Measurements from ENCODE around the gene AGAP3.

The AGAP3 gene

DNA sequence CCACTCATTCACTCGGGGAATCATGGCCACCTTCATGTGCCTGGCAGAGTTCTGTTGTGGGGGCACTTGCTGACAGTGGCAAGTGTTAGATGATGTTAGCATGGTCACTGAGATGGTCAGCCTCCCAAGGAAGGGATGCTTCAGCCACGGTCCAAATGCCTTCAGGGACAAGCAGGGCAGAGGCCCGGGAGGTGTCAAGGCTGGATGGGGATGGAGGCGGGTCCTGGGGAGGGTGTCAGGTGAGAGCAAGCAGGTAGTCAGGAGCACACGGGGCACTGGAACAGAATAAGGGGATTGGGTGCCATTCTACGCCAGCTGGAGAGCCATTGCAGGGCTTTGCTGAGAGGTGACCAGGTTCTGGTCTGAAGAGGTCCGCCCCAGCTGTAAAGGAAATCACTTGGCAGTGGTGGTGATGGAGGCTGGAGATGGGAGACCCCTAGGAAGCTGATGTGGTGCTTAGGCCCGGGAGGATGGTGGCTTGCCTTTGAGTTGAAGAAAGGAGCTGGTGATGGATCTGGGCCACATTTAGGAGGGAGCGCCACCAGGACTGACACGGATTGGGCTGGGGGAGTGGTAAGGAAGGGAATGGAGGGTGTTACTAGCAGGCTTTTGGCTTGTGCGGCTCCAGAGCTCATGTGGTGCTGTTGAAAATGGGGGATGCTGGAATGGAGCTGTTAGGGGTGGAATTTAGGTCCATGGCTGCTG is 24.1 kb downstream of the AGAP3 start:
- DNase-seq: no peak

DNA sequence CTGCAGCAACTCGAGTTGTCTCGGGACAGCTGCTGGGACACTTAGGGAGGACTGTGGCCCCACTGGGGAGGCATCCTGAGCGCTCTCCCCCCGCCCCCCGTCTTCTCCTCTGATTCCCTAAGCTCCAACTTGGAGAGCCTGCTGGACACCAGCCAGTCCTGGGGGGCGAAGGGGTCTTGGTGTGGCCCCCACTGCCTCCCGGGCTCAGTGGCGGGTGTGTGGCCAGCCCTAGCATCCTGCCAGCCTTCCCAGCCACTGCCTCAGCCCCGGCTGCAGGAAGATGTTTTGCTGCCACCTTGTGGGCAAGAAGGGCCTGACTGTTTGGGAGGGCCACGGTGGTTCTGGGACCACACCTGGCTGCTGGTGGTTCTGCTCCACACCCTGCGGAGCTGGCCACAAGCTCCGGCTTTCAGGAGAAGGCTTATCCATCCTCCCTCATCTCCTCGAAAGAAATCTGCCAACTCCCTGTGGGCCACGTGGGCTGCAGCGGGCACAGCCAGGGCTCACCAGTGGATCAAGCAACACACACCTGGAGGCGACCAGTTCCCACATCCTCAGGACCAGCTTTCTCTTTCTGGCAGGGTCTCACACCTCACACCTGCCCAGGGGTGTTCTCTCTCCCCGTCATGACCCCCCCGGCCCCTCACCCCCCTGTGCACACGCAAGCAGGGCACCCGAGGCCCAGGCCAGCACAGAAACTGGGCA is 24.8 kb downstream of the AGAP3 start:
- DNase-seq: no peak

DNA sequence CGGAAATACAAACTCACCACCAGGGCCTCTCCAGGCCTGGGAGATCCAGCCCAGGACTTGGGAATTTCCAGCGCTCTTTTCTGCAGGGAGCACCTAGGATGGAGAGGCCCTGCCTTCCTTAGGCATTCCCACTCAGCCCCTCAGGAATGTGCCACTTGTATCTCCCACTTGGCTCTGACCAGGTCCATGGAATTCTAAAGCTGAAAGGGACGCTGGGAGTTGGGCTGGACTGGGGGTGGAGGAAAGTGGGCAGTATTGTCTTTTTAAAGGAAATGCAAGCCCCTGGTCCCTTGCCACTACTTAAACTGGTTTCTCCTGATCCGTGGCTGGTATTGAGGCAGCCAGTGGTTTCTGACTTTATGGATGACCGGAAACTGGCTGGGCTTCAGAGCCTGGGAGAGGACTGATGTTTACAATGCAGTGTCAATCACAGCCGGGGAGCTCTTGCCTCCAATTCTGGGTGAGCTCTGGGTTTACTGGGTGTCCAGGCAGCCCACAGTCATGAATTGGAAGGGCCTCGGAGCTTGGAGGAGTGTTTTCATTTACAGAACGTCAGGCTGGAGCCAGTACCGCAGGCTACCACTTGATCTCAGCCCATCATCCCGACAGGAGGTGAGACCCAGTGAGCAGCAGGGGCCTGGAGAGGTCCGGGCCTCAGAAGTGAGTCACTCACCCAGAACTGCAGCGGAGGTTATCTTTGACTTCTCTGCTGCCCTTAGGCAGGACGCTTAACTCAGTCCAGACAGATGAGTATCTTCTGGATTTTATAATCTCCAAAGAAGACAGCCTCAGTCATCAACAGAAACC is 27.3 kb downstream of the AGAP3 start:
- DNase-seq: no peak

DNA sequence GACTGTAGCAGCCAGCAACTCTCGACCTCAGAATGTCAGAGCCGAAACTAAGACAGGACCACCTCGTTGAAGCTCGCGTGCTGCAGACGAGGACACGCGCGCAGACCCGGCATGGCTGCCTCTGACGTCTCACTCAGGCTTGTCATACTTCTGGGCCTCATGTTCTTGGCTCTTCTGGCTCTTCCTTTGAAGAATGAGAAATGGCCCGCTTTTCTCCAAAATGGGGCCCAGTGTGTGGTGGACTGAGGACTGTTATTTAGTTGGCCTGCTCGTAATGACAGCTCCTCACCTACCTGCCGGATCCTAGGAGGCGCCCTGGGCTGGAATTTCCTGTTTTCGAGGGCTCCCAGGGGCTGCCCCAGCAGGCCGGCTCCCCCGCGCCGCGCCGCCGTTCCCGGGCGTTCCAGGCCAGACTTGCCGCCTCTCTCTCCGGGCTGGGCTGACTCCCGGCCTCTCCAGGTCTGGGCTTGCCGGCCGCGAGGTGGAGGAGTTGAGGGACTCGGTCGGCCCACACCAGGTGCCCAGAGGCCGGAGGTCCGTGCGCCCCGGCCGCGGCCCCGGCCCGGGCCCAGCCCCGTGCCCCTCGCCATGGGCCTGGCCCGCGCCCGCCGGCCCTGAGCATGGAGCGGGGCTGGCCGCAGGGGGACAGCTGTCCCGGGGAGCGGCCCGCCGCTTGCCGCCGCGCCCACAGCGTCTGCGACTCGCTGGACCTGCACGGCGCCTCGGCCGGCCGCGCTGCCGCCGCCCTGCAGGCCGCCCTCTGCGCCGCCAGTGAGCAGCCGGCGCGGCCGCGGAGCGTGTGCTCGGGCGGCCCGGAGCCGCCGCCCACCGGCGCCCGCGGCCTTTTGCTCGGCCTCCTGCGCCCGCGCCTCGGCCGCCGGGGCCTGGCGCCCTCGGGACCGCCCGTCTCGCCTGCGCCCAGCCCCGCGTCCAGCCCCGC is 28.1 kb downstream of the AGAP3 start:
- no peak for DNase-seq

DNA sequence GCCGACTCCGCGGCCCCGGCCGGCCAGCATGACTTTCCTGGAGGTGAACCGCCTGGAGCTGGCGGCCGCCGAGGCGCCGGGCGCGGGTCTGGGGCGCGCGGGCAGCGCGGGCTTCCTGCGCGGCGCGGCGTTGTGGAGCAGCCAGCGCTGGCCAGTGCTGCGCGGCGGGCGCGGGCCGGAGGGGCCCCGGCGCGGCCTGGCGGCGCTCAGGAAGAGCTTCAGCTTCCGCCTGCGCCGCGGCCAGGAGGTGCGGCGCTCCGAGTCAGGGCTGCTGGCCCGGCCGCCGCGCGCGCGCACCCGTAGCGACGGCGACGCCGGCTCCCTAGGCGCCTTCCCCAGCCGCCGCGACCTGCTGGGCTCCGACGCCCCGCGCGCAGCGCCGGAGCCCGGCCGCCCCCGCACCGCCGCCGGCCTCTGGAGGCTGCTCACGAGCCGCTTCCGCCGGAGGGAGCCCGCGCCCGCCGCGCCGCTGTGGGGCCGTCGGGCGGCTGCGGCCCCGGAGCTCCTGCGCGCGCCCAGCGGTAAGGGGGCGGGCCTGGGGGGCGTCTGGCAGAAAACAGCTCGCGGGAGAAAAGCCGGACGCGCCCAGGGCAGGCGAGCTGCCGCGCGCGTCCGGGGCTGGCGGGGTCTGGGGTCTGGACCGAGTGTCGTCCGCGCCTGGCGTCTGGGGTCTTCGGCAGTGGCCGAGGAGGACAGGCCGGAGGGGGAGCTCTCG is 29.0 kb downstream of the AGAP3 start:
- DNase-seq: no peak

DNA sequence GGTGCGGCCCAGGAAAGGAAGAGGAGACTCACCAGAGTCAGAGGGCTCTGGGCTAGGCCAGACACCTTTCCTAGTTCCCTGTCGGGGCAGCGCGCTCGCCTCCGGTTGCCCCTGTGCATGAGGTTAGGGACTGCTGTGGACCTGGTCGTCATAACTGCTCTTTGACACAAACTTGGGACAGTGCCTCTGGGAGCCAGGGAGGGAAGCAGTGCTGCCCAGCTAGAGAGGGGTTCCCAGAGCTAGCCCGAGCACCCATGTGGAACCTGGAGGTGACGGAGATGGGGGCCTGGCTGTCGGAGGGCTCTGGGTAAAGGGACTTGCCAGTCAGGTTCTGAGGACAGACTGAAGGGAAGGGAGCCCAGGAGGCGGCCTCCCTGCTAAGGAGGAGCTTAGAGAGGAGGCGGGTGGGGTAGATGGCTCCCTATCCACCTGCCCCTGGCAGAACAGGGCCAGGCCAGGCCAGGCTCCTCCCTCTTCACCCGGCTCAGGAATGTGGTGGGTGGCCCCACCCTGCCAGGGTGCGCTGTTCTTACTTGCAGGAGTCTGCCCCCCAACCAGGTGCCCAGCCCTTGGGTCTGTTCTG is 29.7 kb downstream of the AGAP3 start:
- no peak for DNase-seq

DNA sequence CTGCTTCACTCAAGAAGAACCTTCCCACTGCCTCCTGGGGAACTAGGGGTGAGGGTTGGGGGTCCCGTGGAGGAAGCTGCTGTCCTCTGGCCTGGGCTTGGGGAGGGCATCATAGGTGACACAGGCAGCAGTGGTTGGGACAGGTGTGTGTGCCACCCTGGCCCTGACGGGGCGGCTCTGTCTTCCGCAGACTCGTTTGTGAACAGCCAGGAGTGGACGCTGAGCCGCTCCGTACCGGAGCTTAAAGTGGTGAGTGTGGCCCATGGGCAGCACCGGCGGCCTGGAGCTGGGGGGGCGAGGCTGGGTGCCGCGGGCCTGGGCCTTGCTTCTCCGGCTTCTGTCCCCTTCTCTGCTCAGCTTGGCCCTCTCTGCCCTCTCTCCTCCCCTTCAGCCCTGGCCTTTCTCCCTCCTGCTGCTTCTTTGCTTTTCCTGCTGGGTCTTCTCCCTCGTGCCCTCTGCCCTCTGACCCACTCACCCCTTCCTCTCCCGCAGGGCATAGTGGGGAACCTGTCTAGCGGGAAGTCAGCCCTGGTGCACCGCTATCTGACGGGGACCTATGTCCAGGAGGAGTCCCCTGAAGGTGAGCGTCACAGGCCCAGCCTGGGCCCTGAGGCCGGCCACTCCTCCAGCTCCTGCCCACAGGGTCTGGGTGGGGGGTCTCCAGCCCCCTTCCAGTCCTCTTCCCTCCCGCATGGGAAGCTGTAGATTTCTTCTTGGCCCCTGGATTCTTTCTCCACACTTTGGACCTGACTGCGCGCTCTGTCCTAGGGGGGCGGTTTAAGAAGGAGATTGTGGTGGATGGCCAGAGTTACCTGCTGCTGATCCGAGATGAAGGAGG is 30.5 kb downstream of the AGAP3 start:
- no peak for DNase-seq

DNA sequence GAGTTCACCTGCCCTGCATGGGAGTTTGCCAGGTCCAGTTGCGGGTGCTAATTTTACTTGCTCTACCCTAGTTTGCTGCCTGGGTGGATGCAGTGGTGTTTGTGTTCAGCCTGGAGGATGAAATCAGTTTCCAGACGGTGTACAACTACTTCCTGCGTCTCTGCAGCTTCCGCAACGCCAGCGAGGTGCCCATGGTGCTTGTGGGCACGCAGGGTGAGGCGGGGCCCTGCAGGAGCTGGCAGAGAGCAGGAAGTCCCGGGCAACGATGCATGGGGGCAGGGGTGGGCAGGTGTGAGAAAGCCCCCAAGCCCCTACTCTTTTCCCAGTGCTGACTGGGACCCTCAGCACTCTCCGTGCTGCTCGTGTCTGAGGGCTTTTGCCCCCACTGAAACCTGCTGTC is 31.3 kb downstream of the AGAP3 start:
- DNase-seq: no peak

DNA sequence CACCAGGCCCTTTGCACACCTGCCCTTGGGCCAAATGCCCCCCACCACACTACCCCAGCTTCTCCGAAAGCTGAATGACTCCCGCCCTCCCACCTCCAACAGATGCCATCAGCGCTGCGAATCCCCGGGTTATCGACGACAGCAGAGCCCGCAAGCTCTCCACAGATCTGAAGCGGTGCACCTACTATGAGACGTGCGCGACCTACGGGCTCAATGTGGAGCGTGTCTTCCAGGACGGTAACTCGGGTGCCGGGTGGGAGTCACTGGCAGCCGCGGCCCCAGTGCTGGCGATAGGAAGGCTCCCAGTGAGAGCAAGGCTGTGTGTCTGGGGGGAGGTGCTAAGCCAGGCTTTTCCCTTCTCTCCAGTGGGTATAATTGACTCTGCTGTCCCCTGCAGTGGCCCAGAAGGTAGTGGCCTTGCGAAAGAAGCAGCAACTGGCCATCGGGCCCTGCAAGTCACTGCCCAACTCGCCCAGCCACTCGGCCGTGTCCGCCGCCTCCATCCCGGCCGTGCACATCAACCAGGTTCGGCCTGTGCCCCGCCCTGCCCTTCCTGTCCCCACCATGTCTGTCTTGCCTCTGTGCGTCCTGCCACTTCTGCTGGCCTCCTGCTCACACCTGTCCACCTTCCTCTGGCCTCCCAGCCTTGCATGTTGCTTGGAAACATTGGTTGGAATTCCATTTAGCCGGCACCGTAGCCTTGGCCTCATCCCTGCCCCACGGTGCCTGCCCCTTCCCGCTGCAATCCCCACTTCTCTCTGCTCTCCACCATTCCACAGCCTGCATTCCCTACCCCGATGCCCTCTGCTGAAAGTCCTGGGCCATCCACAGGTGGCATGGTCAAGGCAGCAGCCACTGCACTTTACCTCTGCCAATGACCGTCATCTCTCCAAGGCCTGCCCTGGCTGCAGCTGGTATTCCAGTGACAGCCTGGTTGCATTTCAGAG is 32.1 kb downstream of the AGAP3 start:
- no peak for DNase-seq

DNA sequence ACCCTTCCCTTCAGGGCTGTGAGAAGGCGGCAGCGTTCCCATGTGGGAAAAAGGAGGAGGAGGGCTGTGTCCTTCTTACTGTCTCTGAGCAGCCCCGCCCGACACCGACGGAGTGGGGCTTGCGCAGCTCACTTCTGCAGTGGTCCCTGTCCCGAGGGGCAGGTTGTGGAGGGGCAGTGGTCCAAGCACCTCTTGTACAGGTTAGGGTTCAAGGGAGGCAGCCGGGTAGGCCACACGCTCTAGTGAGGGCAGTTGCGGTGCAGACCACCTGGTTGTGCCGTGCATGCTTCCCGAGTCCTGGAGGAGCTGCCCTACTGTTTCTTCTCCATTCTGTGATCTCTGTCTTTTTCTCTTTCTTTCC is 32.8 kb downstream of the AGAP3 start:
- DNase-seq: no peak

DNA sequence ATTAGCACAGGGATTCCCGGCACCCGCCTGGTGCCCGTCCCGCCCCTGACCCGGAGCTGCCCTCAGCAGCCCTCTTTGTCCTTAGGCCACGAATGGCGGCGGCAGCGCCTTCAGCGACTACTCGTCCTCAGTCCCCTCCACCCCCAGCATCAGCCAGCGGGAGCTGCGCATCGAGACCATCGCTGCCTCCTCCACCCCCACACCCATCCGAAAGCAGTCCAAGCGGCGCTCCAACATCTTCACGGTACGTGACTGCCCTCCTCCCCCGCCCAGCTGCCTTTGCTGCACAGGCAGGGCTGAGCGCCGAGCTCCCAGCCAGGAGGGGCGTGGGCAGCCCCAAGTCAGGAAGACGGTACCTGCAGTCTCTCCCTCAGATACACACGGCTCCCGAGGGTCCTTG is 33.6 kb downstream of the AGAP3 start:
- no peak for DNase-seq

DNA sequence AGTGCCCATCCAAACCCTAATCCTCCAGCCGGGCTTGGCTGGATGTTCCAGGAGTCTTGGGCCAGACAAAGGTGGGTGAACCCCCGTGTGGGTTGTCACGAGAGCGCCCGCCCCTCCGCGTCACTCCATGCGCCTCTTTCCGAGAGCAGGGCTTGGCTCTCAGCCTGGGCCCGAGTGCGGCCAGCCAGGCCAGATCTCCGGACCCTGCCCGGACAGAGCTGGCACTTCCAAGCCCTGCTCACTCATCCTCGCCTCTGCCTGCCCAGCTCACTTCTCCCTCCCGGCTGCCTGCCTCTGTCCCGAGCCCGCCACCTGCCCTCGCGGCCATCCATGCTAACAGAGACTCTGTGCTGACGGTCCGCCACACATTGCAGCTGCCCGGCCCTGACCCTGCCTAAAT is 34.6 kb downstream of the AGAP3 start:
- DNase-seq: no peak

DNA sequence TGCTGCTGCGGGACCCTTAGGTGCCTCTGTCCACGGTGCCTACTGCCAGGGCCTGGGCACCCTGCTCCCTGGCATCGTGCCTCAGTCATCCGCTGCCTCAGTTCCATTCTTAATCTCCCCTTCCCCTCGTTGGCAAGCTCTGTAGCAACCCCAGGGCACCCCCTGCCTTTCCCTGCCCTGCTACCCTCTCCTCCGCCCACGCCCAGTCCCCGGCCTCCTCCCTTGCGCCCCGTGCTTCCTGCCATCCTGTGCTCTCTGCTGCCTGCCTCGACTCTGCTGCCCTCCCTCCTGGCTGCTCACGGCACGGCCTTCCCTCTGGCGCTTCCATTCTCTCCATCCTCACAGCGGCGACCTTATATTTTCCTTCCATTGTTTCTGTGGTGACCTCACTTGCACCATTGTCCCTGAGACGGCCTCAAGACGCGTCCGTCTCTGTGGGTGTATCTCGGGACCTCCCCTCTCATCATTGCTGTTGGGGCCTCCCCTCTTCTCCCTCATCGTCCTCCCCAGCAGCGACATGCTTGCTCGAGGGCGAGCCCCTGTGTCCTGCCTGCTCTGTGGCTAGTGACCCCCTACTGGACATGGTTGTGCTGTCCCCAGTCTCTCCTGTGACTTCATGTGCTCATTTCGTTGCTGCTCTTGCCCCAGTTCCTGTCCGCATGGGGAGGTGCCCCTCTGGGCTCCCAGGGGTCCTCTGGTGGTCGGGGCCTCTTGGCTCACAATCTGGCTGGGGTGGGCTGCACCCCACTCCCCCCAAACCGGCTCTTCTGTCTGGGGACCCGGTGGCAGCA is 35.3 kb downstream of the AGAP3 start:
- DNase-seq: no peak

DNA sequence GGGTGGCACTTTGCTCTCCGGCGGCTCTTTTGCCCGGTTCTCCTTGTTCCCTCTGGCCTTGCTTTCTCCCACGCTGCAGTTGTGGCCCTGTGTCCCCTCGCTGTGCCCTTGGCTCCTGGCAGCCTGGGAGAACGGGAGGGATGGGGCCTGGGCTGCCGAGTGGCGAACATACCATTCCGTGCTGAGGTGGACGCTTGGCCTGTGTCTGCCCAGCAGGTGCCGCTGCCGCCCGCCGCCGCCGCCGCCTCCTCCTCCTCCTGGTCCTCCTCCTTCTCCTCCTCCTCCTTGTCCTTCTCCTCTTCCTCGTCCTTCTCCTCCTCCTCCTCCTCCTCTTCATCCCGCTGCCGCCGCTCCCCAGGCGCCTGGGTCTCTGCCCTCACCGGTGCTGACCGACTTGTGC is 36.0 kb downstream of the AGAP3 start:
- no peak for DNase-seq

DNA sequence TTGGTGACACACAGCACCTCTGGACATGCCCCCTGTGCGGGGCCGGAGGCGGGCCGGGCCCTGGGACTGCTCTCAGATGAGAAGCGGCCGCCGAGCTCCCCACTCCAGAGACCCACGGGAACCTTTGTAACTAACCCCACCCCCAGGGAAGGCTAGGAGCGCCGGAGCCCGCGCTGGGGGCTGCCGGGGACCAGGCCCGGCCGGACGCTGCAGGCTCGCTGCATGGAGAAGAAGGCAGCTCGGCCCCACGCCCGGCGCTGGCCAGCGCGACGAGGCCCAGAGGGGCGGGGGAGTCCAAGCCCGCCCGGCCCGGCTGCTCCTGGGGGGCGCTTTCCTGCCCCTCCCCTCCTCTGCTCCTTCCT is 36.5 kb downstream of the AGAP3 start:
- DNase-seq: no peak

DNA sequence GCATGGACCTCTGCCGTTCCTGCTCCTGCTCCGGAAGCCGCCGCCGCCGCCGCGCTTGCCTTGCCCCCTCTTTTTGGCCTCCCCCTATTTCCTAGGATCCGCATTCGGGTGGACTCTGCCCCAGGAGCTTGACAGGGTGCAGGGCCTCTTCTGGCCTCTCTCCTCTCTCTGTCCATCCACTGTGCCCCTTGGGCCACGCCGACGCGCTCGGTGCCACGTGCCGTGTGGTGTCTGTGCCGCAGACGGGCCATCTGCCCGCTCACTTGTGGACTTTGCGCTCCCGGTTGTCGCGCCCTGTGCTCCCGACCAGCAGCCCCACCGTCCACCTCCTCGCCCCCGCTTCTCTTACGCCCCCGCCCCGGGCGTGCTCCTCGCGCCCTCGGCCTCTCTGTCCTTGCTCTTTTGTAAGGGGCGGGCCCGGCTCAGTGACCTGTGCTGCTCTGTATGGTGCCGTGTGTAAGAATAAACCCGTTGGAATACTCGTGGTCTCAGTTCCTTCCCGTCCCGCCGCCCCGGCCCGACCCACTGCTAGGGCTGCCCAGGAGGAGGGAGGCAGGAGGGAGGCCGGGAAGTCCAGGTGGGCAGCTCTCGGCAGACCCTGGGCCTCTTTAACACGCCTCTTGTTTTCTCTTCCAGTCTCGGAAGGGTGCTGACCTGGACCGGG is 37.0 kb downstream of the AGAP3 start:
- no peak for DNase-seq

DNA sequence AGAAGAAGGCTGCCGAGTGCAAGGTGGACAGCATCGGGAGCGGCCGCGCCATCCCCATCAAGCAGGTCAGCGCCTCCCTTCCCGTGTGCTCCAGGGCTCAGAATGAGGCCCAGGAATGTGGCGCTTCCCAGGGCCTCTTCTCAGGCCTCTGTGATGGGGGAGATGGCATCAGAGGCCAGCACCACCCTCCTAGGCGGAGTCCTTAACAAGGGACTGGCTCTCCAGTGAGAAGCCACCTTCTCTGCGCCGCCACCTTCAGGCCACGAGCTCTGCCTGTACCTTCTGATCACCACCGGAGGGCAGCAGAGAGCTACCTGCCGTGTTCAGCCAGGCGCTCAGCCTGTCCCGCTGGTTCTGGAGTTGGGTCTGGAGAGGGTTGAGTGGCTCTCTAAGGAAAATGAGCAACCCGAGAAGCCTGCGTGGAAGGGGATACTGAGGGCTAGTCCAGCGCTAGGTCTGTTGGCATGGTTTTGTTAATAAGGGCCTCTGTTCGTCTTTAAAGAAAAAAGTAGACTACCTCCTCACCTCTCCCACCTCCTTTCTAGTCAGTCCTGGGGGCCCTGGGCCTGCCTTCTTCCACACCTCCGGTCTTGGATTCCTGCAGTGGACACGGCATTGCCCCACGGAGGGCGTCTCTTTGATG is 37.7 kb downstream of the AGAP3 start:
- DNase-seq: no peak

DNA sequence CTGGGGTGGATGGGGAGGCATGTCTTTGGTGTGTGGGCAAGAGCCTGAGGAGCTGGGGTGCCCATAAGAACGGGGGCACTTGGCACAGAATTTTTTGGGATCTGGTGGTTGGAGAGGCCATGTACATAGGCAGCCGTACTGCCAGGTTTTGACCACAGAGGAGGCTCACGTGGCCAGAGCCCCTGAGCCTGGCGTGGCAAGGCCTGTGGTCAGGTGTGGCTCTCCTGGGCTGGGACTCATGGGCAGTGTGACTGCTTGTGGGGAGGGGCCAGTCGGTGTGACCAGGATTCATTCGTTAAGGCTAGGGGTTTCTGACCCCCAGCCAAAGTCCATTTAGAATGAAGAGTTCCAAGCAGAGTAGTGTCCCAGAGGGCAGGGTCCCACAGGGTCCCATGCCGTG is 38.2 kb downstream of the AGAP3 start:
- no peak for DNase-seq

Measured in NCI-H1436 treated with DMSO at 0.1 percent for 48 hours (cell line).